Endothelial cell of umbilical vein (primary cell): Measurements from ENCODE around the gene BCL10. TPM values are rescaled to one million over a fixed set of nuclear protein-coding genes. Genes with fewer than 3 reads are reported as not detected.

Experiments used
- BruUV-seq: library from RNA; stranded (reverse); fragments of 400-500 nt; replicated peaks from 2 replicates; lab custom pipeline; 2021; lab: Mats Ljungman, UMichigan
- CTCF ChIA-PET: fragments of 300-600, 350-600 bp; sonication (Branson Sonifier 250); formaldehyde crosslinking; loops from one replicate; lab custom pipeline; 2021; ENCODE audit warnings: antibody characterized with exemption, inconsistent platforms; lab: Charles Lee
- POLR2A ChIA-PET: fragments of 300-600, 350-600 bp; sonication (Branson Sonifier 250); formaldehyde crosslinking; loops from one replicate; lab custom pipeline; 2021; ENCODE audit warnings: antibody characterized with exemption, inconsistent platforms; lab: Charles Lee
- DNase-seq: peaks from one replicate; pipeline ENCODE4 v3.0.0-alpha.2; 2011; ENCODE audit warnings: low read depth, low spot score
- FAIRE-seq: peaks from 2 replicates; lab custom pipeline; 2011; peaks lifted over from hg19 to GRCh38; lab: Jason Lieb, UNC
- H2AFZ ChIP-seq: 2 replicates; pipeline ENCODE4 v1.6.0; 2012; ENCODE audit warnings: low read depth, low read length, control low read depth, inconsistent platforms
- H3K27ac ChIP-seq: 2 replicates; pipeline ENCODE4 v1.5.1; 2011; ENCODE audit warnings: low read depth, mild to moderate bottlenecking, control low read depth, low read length, moderate library complexity; ENCODE audit not compliant: insufficient read depth
- H3K27me3 ChIP-seq, 2 experiments: 2 replicates each; pipeline versions ENCODE4 v1.6.0 to v1.6.1; 2011; ENCODE audit warnings: low read length in 2 of 2, mixed read lengths in 1 of 2; ENCODE audit not compliant: control insufficient read depth in 2 of 2, insufficient read depth in 2 of 2
- H3K36me3 ChIP-seq, 2 experiments: 2 replicates in 1 of 2; 3 replicates in 1 of 2; pipeline ENCODE4 v1.5.1; 2011; ENCODE audit warnings: low read length in 2 of 2, mild to moderate bottlenecking in 1 of 2, moderate library complexity in 1 of 2; ENCODE audit not compliant: control insufficient read depth in 2 of 2, insufficient read depth in 2 of 2; ENCODE audit errors: extremely low read depth in 1 of 2
- H3K4me1 ChIP-seq: 3 replicates; pipeline ENCODE4 v1.5.1; 2011; ENCODE audit warnings: mild to moderate bottlenecking, low read length; ENCODE audit not compliant: control insufficient read depth, insufficient read depth; ENCODE audit errors: extremely low read depth
- H3K4me2 ChIP-seq: 2 replicates; pipeline ENCODE4 v1.6.1; 2011; ENCODE audit warnings: low read length, control low read depth, mixed read lengths; ENCODE audit not compliant: insufficient read depth
- H3K4me3 ChIP-seq, 3 experiments: fragments of 200-600 bp in 1 of 3; sonication (generic), shearing (Covaris generic) in 1 of 3; replicated peaks in 1 of 3; 2 replicates each; pipeline ENCODE4 v1.5.1; 2011 to 2016; ENCODE audit warnings: control low read depth in 3 of 3, low read length in 3 of 3, mild to moderate bottlenecking in 2 of 3, inconsistent platforms in 1 of 3, low read depth in 1 of 3, moderate library complexity in 1 of 3; ENCODE audit not compliant: insufficient read depth in 1 of 3
- H3K79me2 ChIP-seq: 2 replicates; pipeline ENCODE4 v1.6.0; 2012; ENCODE audit warnings: low read length, inconsistent platforms; ENCODE audit not compliant: control insufficient read depth, insufficient read depth
- H3K9ac ChIP-seq: replicated peaks from 2 replicates; pipeline ENCODE3; 2011; ENCODE audit warnings: low read length, control low read depth; ENCODE audit not compliant: insufficient read depth; ENCODE audit errors: extremely low read depth
- H3K9me1 ChIP-seq: replicated peaks from 3 replicates; pipeline ENCODE4 v1.6.0; 2011; ENCODE audit warnings: mild to moderate bottlenecking, low read length; ENCODE audit not compliant: control insufficient read depth, insufficient read depth; ENCODE audit errors: extremely low read depth
- H3K9me3 ChIP-seq: replicated peaks from 2 replicates; pipeline ENCODE4 v1.5.1; 2012; ENCODE audit warnings: low read length, inconsistent platforms; ENCODE audit not compliant: control insufficient read depth, insufficient read depth
- H4K20me1 ChIP-seq: replicated peaks from 2 replicates; pipeline ENCODE3; 2011; ENCODE audit warnings: mild to moderate bottlenecking, low read length; ENCODE audit not compliant: control insufficient read depth, insufficient read depth; ENCODE audit errors: extremely low read depth
- CTCF ChIP-seq, 2 donors: IDR thresholded peaks; 1 replicate in 1 of 2; 2 replicates in 1 of 2; pipeline ENCODE4 v1.5.1; 2011; ENCODE audit warnings: low read length in 2 of 2, mild to moderate bottlenecking in 2 of 2, moderate library complexity in 2 of 2, control low read depth in 1 of 2, inconsistent platforms in 1 of 2, low read depth in 1 of 2; ENCODE audit not compliant: insufficient read depth in 1 of 2; ENCODE audit errors: extremely low read depth in 1 of 2
- EZH2 ChIP-seq: IDR thresholded peaks from 2 replicates; pipeline ENCODE4 v1.6.1; 2012; ENCODE audit warnings: borderline replicate concordance, low read depth, mild to moderate bottlenecking, moderate library complexity, low read length, inconsistent platforms; ENCODE audit not compliant: severe bottlenecking
- FOS ChIP-seq: IDR thresholded peaks from 2 replicates; pipeline ENCODE4 v1.6.1; 2011; ENCODE audit warnings: mild to moderate bottlenecking, low read length, moderate library complexity, borderline replicate concordance; ENCODE audit not compliant: insufficient read depth
- GATA2 ChIP-seq: IDR thresholded peaks from 2 replicates; pipeline ENCODE4 v1.7.0; 2011; ENCODE audit warnings: low read depth, mild to moderate bottlenecking, moderate library complexity, mixed read lengths, low read length; ENCODE audit not compliant: insufficient read length, insufficient read depth
- JUN ChIP-seq: IDR thresholded peaks from 2 replicates; pipeline ENCODE4 v1.6.1; 2011; ENCODE audit warnings: borderline replicate concordance, low read depth; ENCODE audit not compliant: insufficient read length, insufficient read depth
- POLR2A ChIP-seq: IDR thresholded peaks from 2 replicates; pipeline ENCODE4 v1.6.1; 2012; ENCODE audit warnings: low read depth, mild to moderate bottlenecking, control low read depth, low read length
- POLR2AphosphoS5 ChIP-seq: IDR thresholded peaks from 2 replicates; pipeline ENCODE4 v1.6.1; 2012; ENCODE audit warnings: low read depth, mild to moderate bottlenecking, control low read depth, low read length, moderate library complexity; ENCODE audit not compliant: insufficient read depth
- dilution Hi-C: fragments of 300-500 bp; cut with MboI; formaldehyde crosslinking; loops from one replicate; pipeline ENCODE4 v1.15.0; 2019; ENCODE audit warnings: low sequenced_read_pairs; ENCODE audit not compliant: extremely low pct_ligation_motif_present
- intact Hi-C: fragments of 100-400 bp; cut with micrococcal nuclease; formaldehyde crosslinking; loops from one replicate; pipeline ENCODE4 v1.10.0; 2022
- polyA plus RNA-seq, 4 experiments: library from polyadenylated mRNA; depleted of rRNA in 3 of 4; stranded (reverse) in 3 of 4; unstranded in 1 of 4; fragments of >200 nt; gene quantifications; 2 replicates each; pipeline versions ENCODE4 v1.2.1 to v1.2.3, GENCODE V29; 2011 to 2012; ENCODE audit warnings: missing spikeins in 1 of 4
- total RNA-seq: library from RNA; stranded (reverse); gene quantifications from 2 replicates; pipeline ENCODE4 v1.2.3, GENCODE V29; 2021

BCL10 gene
- total and polyA plus RNA-seq, 2 donors (not counting 3 experiments of a cell fraction or from before 2014, with no cell fraction given), result 16.1 to 78.6 TPM

- peaks cover 26% of the 10 kb centered on the region for H3K79me2 ChIP-seq
- H3K27ac ChIP-seq, result peak within 1 kb of the TSS; percentile 82
- peaks cover 25% of the 10 kb centered on the region for H3K4me1 ChIP-seq
- H3K36me3 ChIP-seq, result peaks cover 4 to 17% of the 10 kb centered on the region in 2 experiments
- dilution Hi-C loops, result no loop called here
- peak within 1 kb of the TSS; percentile 94 for H3K4me2 ChIP-seq
- BruUV-seq, result no TSS peak
- DNase-seq (peak; percentile 94), FAIRE-seq (peak; percentile 8)
- H2AFZ ChIP-seq, result peak within 1 kb of the TSS; percentile 88
- TF ChIP-seq JUN (no peak), POLR2AphosphoS5 (peak; percentile 91), CTCF (IDR thresholded peaks at IDR 0.05; ENCODE audit: extremely low read depth in 1 of 2, insufficient read depth in 1 of 2, low read depth in 1 of 2, low read length in 2 of 2) (peak; percentile 88 to 97), POLR2A (peak; percentile 90), GATA2 (no peak), EZH2 (no peak), FOS (no peak)
- no peaks in the 10 kb centered on the region for H3K9me1 ChIP-seq
- CTCF ChIA-PET, result interaction anchor here (0.6 to 15.6 kb wide), 30 partner anchors 9 to 449 kb away, joined by 3 to 520 read pairs (median 4); partner anchors contain the start of genes BCL10, SYDE2 and ZNHIT6
- H4K20me1 ChIP-seq, result no peaks in the 10 kb centered on the region
- H3K4me3 ChIP-seq, result peak within 1 kb of the TSS; percentile 77 to 90 (median 82)
- H3K9me3 ChIP-seq, result no peaks in the 10 kb centered on the region
- intact Hi-C loops, result loop anchor here (1.0 kb wide), 5 partner anchors 16 to 314 kb away; partner anchors contain the start of gene SYDE2
- peak within 1 kb of the TSS; percentile 92 for H3K9ac ChIP-seq
- no peaks in the 10 kb centered on the region for H3K27me3 ChIP-seq
- POLR2A ChIA-PET, result interaction anchor here (1.1 to 1.2 kb wide), 3 partner anchors 17 to 322 kb away, joined by 3 to 7 read pairs (median 4); partner anchors contain the start of gene BCL10
Observed at GRCh38 chr1:85259118-85259911, 17.1 kb downstream of the BCL10 start, which contains the start of gene C1orf52. TSS of gene C1orf52 (minus strand) at chr1:85259662. CDS start at chr1:85259633, 29 bp downstream.
